ENCODE data around the gene CMTM2.
"Not testable (repeated sequence)": the region's sequence is repeated elsewhere in the genome, so short reads cannot be mapped to it uniquely, and the experiment has no call there.

The CMTM2 gene

DNA sequence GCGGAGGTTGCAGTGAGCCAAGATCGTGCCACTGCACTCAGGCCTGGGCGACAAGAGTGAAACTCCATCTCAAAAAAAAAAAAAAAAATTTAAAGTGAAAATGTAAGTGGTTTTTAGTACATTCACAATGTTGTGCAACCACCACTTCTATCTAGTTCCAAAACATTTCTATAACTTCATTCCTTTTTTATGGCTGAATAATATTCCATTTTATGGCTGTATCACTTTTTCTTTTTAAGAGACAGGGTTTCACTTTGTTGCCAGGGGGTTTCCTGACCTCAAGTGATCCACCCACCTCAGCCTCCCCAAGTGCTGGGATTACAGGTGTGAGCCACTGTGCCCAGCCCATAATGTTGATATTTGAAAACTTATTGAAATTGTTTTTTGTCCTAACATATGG, 13.6 kb downstream of the CMTM2 start:
- no peak overlapping the region for H3K27ac ChIP-seq
- no peak overlapping the region for H3K4me3 ChIP-seq
- no peak for DNase-seq (ENCODE audit: low spot score)
- TF ChIP-seq, protein P1, sequence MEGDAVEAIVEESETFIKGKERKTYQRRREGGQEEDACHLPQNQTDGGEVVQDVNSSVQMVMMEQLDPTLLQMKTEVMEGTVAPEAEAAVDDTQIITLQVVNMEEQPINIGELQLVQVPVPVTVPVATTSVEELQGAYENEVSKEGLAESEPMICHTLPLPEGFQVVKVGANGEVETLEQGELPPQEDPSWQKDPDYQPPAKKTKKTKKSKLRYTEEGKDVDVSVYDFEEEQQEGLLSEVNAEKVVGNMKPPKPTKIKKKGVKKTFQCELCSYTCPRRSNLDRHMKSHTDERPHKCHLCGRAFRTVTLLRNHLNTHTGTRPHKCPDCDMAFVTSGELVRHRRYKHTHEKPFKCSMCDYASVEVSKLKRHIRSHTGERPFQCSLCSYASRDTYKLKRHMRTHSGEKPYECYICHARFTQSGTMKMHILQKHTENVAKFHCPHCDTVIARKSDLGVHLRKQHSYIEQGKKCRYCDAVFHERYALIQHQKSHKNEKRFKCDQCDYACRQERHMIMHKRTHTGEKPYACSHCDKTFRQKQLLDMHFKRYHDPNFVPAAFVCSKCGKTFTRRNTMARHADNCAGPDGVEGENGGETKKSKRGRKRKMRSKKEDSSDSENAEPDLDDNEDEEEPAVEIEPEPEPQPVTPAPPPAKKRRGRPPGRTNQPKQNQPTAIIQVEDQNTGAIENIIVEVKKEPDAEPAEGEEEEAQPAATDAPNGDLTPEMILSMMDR (IDR thresholded peaks at IDR 0.05): no peak

DNA sequence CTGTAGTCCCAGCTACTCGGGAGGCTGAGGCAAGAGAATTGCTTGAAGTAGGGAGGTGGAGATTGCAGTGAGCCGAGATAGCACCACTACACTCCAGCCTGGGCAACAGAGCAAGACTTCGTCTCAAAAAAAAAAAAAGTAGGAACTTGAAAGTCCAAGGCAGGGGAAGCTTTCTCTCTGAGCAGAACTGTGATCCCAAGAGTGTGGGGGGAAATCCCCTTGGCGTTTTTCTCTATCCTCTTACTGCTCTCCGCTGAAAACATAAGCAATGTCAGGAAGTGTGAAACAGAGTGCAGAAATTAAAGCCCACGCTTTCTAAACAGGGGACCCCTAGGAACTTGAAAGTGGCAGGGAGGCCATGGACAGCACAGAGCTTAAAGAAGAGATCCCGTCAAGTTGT, 15.5 kb downstream of the CMTM2 start:
- DNase-seq (ENCODE audit: low spot score): no peak
- TF ChIP-seq, protein P1 (IDR thresholded peaks at IDR 0.05): no peak
- no peak overlapping the region for H3K4me3 ChIP-seq
- H3K27ac ChIP-seq: no peak overlapping the region

DNA sequence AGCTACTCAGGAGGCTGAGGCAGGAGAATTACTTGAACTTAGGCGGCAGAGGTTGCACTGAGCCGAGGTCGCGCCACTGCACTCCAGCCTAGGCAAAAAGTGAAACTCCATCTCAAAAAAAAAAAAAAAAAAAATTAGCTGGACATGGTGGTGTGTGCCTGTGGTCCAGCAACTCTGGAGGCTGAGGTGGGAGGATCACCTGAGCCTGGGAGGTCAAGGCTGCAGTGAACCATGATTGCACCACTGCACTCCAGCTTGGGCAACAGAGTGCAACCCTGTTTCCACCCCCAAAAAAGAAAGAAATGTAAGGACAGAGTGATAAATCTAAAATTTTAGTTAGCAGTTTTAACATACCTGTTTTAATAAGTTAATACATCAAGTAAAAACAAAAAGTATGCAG, 17.3 kb downstream of the CMTM2 start:
- not testable (repeated sequence) for H3K27ac ChIP-seq; DNase-seq (ENCODE audit: low spot score); H3K4me3 ChIP-seq

DNA sequence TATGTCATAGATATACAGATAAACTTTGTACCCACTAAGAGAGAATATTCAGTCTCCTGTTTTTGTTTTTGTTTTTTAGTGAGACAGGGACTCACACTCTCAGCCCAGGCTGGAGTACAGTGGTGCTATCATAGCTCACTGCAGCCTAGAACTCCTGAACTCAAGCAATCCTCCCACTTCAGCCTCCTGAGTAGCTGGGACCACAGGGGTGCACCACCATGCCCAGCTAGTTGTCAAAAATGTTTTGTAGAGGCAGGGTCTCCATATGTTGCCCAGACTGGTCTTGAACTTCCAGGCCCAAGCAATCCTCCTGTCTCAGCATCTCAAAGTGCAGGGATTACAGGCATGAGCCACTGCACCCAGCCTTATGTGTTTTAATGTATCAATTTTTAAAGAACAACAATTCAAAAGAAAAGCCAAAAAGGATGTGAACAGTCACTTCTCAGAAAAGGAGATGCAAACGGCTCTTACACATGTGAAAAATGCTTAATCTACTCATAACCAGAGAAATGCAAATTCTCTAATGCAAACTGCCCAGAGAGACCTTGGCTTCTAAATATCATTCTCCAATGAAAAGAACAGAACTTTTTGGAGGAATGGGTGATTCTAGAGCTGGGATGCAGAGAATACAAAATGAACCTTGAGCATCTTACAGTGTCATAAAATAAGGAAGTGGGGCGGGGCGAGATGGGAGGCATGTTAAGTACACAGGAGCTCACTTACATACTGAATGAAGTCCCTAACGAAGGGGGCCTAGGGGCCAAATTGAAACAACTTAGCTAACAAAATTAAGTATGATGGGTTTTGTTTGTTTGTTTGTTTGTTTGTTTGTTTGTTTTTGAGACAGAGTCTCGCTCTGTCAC, 18.0 kb downstream of the CMTM2 start:
- DNase-seq (ENCODE audit: low spot score): no peak
- Histone ChIP-seq H3K27ac (no peak overlapping the region), H3K4me3 (no peak overlapping the region)
- TF ChIP-seq, protein P1 (IDR thresholded peaks at IDR 0.05): no peak

DNA sequence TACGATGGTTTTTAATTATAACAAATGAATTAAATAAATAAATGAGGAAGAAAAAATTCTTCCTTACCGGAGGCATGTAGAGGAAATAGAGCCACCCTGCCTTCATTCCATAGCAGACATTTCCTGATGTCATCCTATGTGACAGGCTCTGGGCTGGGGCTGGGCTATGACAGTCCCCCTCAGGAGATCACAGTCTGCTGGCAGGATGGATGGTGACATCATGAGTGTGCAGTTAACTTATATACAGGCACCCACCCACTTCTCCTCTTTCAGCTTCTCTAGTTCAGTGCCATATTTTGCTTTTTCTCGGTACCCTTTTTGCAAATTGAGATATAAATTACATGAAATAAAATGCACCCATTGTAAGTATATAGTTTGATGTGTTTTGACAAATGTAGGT, 18.8 kb downstream of the CMTM2 start:
- DNase-seq (ENCODE audit: low spot score): no peak
- H3K4me3 ChIP-seq: no peak overlapping the region
- TF ChIP-seq, protein P1 (IDR thresholded peaks at IDR 0.05): no peak
- no peak overlapping the region for H3K27ac ChIP-seq

DNA sequence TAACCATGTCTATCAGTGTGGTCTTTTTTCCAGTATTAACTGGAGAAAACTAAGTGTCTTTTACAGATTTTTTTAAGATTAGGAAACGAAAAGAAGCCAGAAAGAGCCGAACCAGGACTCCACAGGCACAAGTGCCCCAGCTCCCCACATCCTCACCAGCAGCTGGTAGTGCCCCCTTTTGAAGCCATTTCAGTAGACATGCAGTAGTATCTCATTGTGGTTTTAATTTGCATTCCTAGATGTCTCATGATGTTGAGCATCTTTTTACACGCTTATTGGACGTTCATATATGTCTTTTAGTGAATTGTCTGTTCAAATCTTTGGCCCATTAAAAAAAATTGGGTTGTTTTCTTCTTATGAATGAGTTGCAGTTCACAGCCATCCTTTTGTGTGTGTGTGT, 20.5 kb downstream of the CMTM2 start:
- Histone ChIP-seq H3K27ac (no peak overlapping the region), H3K4me3 (no peak overlapping the region)
- DNase-seq (ENCODE audit: low spot score): no peak
- TF ChIP-seq, protein P1 (IDR thresholded peaks at IDR 0.05): no peak

DNA sequence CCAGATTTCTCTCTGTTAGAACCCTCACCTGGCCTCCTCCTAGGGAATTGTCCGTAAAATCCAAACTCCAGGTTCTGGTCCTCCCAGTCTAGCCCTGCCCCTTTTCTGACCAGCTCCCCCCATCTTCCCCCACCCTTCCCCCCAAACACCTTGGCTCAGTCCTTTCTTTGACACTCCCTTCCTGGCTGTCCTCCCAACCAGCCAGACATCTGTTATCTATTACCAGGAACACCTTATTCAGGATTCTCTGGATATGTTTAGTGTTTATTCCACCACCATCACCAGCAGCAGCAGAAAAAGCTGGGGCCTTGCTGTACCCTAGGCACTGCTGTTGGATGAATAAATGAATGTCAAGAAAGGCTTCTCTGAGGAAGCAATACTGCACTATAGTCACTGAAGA, 21.2 kb downstream of the CMTM2 start:
- Histone ChIP-seq H3K27ac (no peak overlapping the region), H3K4me3 (no peak overlapping the region)
- TF ChIP-seq, protein P1 (IDR thresholded peaks at IDR 0.05): no peak
- no peak for DNase-seq (ENCODE audit: low spot score)
